Activated CD4-positive, CD25-positive, alpha-beta regulatory T cell treated with anti-CD3 and anti-CD28 coated beads, Interleukin-2, amount 50 U/mL, for 72 hours (primary cell): ENCODE measurements around the gene IFT81.

Source experiments
- DNase-seq: peaks from one replicate; pipeline ENCODE4 v3.0.0; 2021

IFT81 gene

DNA sequence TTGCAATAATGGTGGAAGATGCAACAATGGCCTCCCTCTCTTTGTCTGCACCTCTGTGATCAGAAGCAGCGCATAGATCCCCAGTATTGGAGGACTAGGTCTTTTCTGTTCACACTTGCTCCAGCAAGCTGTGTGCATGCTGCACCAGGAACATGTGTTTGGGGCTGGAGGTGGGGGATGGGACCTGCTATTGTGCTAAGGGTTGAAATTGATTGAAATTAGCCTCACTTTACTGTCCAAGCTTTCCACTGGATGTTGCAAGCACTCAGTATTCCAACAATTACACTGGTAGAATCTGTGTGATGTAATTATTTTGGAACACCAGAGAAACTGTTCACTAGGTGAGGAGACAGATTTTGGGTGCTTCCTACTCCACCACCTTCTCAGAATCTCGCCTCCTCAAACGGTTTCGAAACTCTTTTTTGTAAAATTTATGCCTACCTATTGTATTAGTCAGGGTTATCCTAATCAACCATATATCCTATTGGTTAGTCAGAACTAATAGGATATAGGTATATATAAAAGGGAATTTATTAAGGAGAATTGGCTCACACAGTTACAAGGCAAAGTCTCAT is 35.6 kb downstream of the IFT81 start:
- no peak for DNase-seq

DNA sequence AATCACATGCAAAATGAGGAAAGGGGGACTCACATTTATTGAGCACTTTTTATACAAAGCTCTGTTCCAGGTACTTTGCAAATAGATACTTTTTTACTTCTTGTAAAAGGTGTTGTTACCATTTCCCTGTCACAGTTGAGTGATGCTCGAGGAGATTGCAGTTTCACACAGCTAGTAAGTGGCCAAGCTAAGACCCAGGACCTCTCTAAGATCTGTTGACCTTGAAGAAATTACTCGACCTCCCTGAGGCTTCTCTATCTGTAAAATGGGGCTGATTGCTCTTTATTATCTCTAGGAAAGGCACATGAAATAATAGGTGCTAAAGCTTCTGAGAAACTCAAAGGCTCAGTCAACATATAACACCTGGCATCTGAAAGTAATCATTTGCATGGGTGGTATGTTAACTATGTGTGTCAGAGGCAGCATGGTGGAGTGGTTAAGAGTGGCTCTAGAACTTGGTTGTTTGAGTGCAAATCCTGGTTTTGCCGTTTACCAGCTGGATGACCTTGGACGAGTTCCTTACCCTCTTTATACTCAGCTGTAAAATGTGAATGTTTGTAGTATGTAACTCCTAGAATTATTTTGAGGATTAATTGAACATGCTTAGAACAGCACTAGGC is 41.5 kb downstream of the IFT81 start:
- DNase-seq, result no peak

DNA sequence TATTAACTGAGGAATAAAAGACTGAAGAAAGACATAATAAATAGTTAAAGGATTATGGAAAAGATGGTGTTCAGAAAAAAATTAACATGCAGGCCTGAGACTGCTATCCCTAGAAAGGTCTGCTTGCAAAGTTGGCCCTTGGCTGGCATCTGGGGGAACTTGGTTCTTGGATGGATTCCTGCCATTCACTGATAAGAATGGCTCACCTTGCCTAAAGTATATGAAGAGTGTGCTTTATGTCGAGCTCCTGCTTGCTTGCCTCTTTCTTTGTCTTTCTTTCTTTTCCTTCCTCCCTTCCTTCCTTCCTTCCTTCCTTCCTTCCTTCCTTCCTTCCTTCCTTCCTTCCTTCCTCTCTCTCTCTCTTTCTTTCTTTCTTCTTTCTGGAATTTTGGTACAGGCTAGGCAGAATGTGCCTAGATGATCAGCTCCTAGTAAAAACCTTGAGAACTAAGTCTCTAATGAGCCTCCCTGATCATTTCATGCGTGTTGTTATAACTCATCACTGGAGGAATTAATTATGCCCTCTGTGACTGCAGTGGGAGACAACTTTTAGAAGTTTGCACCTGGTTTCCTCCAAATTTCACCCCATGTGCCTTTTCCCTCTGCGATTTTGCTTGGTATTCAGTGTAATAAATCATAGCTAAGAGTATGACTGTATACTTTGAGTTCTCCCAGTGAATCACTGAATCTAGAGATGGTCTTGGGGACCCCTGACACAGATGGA is 44.7 kb downstream of the IFT81 start:
- DNase-seq, result no peak

DNA sequence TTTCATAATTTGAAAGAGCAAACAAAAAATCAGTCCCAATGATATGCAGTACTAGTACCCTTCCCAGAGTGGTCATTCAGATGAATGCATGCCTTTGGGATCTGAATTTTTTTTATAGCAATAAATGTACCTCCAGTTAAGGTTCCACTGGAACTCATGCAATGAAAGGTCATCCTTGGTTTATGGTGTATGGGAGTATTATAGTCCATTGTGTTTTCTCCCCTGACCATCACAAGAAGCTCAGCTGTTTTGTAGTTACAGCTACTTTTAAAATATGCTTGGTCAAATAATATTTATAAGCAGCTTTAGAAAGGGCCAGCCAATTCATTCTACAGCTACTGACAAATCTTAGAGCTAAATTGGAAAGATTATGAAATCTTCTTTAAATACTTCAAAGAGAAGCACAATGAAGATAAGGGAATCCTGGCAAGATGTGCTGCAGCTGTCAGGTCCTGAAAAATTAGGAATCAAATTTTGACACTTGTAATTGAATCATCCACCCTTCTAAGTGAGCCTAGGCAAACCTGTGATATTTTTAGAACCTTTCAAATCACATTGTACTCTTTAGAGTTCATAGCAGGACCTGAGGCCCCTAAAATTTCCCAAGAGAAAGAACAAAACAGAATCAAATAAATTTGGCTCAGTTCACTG is 46.5 kb downstream of the IFT81 start:
- no peak for DNase-seq

DNA sequence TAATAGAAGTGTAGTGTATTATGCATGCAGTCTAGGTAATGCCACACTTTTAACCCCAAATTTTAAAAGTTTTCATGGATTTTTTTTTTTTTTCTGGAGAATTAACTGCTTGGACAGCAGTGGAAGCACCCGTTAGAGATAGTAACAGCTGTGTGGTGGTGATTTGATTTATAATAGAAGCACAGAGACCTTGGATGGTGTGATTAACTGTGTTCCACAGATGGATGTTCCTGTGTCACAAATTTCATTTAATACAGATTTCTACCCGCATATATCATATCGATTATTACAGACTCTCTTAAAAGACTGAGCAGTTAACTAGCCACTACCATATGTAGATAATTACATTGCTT is 47.0 kb downstream of the IFT81 start:
- DNase-seq, result no peak

DNA sequence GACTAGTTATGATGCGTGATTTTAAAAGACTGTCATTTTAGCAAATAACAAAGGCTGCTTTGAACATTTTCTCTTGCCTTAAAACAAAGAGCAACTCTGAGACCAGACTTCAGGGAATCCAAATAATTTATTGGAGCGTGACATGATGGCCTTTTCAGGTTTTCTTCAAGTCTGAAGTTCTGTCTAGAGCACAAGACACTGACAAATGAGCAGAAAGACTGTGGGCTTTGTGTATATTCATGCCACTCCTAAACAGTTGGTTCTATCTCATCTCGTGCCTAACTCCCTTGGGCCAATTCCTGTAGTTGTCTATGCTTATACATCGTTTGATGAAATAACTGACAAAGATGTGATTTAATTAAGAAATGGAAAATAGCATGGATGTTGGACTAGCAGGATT is 47.5 kb downstream of the IFT81 start:
- DNase-seq, result no peak

DNA sequence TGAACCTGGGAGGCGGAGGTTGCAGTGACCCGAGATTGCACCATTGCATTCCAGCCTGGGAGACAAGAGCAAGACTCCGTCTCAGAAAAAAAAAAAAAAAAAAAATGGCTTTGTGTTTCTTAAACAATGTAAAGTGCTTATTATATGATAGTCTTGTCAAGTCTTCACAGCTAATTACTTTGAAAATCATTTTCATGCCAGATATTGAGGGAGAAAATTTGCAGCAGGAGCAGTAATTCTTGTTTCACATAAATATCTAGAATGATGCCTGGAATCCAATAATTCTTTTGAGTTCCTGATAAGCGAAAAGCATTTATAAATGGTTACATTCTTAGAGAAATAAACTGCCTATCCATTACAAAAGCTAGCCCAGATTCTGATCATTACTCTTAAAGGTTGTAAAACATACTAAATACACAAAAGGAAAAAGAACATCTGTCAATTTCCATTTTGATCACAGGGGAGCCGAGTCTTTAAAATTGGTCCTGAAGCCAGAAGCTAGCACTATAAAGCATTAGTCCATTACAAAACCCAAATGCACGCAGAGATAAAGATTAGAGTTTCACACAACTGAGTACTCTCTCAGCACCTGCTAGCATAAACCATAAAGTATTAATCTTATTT is 50.3 kb downstream of the IFT81 start:
- no peak for DNase-seq

DNA sequence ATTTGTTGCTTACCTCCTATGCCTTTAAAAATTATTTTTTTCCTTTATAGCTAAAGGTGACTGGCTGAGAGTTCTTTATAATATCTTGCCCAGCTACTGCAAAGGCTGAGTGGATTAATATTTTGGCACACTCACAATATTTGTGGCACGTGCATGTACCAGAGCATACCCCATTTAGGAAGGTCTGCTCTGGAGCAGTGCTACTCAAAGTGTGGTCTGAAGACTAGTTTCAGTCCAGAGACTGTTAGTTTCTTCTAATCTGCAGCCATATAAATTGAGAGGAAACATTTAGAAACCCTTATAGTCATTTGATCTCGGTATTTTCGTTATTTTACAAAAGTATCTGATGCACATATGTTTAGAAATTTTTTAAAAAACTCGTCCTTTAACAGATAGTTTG is 51.0 kb downstream of the IFT81 start:
- no peak for DNase-seq

DNA sequence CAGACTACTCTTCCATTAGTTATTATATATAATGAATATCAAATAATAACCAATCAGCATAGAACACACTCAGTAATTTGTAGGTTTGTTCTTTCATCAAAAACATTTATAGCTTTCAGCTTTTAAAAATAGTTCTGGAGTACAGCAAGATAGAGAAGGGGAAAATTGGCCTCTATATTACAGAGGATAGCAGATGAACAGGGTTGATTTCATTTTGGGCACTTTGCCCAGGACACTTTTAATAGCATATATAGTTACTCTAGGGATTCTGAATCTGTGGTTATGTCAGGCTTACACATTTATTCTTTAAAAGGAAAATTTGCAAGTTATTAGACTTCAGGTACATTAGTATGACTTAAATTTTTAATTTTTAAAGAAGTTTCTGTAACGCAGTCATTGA is 52.6 kb downstream of the IFT81 start:
- DNase-seq, result no peak

DNA sequence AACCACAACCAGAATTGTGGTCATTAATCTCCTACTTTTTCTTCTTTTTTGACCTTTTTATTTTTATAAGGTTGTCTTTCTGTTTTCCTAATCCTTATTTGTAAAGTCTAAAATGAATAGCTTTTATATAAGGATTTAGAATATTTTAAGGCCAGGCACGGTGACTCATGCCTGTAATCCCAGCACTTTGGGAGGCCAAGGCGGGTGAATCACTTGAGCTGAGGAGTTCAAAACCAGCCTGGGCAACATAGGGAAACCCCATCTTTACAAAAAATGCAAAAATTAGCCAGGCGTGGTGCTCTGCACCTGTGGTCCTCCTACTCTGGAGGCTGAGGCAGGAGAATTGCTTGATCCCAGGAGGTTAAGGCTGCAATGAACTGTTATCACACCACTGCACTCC is 55.1 kb downstream of the IFT81 start:
- DNase-seq, result no peak

DNA sequence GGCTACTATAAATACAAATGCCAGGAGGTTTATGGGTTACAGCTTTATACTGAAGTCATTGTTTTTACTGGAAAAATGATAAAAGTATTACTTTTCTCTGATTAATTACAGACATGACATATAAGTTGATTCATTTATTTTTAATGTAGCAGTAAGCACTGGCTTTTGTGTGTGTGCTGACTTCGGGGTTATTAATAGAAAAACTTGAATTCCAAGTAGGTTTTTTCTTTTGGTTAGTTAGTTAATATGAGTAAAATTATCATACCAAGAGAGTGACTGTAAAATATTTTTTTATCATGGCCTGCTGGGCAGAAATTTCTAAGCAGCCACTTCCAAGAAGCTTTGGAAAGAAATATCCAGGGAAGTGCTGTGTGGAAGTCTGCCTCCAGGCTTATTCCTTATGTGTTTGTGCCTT is 56.4 kb downstream of the IFT81 start:
- DNase-seq, result no peak

DNA sequence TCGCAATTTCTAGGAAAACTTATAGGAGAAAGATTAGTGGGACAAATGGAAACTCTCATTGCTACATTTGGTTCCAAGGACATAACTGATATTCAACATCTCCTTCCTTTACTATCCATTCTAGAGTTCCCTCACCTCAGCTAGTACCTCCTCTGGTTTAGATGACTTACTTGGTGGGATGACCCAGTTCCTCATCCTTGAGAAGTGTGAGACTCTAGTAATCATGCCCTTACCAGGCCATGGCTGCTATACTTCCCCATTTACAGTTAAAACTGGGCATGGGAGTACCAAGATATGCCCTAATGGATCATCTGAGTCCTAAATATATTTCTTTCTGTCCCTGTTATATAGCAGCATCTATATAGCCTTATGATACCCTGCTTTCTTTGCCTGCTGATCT is 58.1 kb downstream of the IFT81 start:
- no peak for DNase-seq

DNA sequence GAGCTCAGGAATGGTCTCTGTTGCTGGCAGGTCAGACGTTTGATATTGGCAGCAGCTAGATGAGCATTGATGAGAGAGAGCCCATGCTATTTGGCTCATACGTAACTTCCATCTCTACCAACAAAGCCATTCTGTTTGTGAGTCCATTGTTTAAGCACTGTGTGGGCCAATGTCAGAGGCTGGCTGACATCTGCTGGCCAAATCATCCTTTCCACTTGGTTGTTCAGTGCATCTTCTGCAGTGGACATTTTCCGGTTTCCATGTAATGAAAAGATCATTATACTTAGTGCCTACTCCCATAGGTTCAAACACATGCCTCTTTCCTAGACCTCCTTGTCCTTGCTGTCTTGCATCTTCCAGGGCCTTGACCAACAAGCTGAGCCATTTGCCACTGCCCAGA is 59.2 kb downstream of the IFT81 start:
- DNase-seq, result no peak

DNA sequence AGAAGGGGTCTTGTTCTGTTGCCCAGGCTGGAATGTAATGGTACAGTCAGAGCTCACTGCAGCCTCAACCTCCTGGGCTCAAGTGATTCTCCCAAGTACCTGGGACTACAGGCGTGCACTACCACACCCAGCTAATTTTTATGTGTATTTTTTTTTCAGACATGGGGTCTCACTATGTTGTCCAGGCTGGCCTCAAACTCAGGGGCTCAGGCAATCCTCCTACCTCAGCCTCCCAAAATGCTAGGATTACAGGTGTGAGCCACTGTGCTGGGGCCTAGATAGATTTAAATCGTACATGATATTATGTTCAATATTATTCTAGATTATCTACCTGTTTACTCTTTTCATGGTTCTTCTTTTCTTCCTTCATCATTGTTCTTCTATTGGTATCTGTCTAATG is 61.5 kb downstream of the IFT81 start:
- DNase-seq, result no peak

DNA sequence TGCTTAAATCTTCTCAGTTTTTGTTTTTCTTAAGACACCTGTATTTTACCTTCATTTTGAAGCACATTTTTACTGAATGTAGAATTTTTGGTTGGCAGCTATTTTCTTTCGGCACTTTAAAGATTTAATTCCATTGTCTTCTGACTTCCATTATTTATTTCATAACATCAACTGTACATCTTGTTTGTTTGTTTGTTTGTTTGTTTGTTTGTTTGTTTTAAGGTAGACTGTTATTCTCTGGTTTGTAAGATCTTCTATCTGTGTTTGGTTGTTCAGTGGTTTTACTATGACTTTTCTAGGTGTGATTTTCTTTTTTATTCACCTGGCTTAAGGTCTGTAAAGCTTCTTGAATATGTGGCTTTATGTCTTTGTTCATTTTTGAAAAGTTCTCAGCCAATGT is 61.9 kb downstream of the IFT81 start:
- no peak for DNase-seq

DNA sequence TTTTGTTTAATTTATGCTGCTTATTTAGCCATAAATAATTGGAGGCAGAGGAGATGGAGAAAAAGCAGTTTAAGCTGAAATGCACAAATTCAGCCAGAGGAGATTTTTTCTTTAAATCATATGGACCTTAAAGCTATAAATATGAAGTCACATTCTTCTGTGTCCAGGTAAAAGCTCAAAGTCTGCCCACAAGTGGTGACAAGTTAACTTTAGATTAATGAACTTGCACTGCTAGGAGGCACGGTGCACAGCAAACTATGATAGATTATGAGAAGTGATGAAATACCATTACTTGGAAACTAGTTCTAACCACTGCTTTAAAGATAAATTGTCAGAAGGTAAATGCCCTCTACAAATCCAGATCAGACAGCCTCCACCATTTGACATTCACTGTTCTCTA is 69.0 kb downstream of the IFT81 start:
- DNase-seq, result no peak

DNA sequence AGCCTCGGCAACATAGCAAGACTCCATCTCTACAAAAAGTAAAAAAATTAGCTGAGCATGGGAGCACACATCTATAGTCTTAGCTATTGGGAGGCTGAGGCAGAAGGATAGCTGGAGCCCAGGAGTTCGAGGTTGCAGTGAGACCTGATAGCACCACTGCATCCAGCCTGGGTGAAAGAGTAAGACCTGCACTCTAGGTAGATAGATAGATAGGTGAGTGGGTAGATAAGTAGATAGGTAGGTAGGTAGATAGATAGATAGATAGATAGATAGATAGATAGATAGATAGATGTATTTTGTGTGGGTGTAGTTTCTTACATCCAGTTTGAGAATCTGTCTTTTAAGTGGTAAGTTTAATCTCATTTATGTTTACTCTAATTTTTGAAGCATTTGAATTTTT is 72.8 kb downstream of the IFT81 start:
- no peak for DNase-seq

DNA sequence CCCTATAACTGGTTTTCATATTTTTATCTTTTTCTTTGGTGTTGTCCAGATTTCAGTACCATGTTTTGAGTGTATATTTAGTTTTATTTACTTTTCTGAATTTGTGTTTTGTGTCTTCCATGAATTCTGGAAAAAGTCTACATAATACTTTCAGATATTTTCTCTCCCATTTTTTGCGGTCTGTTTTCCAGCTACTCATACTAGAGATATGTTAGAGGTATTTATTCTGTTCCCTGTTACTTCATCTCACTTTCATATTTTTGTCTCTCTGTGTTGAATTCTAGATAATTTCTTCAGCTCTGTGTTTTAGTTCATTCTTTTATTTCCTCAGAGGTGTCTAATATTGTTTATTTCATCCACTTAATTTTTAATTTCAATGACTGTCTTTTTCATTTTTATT is 74.2 kb downstream of the IFT81 start:
- no peak for DNase-seq

DNA sequence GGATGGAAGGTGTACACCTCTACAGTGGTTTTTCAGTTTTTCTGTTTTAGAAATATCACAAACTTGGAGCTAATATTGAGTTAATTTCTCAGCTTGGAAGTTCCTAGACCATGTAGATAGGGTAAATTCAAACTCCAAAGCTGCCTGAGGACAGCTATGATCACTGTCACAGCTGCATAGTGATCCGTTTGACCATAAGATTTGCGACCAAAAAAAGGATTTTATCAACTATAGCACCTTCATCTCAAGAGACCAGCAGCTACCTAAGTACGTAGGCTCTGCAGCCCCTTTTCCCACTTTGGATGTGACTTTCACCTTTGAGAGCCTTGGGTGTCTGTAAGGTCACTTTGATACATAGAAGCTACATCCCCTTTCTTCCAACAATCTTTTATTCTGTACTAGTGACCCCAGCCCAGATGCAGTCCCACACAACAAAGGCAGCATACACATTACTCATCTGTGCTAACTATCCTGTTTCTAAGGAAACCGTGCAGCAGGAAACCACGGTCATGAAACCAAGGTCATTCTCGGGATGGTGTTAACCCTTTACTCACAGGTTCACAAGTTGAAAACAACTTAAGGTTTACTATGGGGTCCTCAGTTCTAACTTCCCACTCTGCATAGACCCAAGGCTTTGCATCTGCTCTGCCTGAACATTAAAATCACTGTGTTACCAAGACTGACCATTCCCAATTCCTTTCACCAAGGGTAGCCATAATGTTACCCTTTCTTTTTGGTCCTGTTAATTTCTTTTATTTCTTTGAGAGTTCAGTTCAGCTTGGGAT is 75.4 kb downstream of the IFT81 start:
- DNase-seq, result no peak

DNA sequence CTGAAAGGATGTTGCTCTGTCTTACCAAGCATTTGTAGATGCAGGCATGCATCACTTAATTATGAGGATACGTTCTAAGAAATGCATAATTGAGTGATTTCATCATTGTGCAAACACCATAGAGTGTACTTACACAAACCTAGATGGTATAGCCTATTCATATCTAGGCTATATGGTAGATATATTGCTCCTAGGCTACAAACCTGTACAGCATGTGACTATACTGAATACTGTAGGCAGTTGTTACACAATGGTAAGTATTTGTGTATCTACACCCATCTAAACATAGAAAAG is 75.9 kb downstream of the IFT81 start:
- no peak for DNase-seq

DNA sequence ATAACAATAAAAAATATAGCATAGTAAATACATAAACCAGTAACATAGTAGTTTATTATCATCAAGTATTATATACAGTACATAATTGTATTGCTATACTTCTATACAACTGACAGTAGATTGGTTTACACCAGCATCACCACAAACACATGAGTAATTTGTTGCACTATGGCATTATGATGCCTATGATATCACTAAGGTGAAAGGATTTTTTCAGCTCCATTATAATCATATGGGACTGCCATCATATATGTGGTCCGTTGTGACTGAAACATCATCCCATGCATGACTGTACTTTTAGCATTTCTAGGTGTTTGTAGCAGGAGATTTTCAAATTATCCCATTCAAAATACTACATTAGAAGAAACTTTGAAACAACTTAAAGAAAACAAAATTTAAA is 77.8 kb downstream of the IFT81 start:
- DNase-seq, result no peak

DNA sequence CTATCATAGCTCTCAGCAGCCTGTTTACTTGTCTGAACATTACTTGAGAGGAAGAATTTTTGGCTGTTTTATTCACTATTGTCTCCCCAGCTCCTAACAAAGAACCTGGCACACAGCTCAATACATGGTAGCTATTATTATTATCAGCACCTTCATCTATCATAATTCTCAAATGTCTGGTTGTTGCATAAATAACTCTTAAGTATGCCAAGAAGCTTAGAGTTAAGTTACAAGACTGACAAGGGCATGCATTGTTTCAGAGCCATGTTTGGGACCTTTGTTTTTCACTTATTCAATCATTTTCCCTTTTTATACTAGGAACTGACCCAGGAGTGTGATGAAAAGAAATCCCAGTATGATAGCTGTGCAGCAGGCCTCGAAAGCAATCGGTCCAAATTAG is 79.4 kb downstream of the IFT81 start:
- DNase-seq, result no peak

DNA sequence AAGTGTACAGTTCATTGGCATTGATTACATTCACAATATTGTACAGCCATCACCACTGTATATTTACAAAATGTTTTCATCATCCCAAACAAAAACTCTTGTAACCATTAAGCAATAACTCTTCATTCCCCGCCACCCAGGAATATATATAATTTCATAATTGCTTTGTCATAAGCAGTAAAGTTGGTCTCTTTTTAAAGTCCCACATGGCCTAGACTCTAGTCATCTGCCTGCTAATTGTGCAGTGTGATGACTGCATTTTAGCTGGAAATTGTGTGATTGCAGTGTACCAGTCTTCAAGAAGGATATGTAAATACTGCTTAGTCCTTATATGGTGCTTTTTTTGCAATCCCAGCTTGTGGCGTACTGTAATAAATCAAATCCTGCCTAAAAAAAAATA is 81.8 kb downstream of the IFT81 start:
- DNase-seq, result no peak
